ENCODE data around the gene TUBGCP3.

Gene TUBGCP3

GRCh38 chr13:112469071-112469745 is 118.7 kb downstream of the TUBGCP3 start:
- DNase-seq (ENCODE audit: low read depth) = no peak
- no peak overlapping the region for H3K4me3 ChIP-seq (ENCODE audit: low read length)
- TF ChIP-seq, protein P1, sequence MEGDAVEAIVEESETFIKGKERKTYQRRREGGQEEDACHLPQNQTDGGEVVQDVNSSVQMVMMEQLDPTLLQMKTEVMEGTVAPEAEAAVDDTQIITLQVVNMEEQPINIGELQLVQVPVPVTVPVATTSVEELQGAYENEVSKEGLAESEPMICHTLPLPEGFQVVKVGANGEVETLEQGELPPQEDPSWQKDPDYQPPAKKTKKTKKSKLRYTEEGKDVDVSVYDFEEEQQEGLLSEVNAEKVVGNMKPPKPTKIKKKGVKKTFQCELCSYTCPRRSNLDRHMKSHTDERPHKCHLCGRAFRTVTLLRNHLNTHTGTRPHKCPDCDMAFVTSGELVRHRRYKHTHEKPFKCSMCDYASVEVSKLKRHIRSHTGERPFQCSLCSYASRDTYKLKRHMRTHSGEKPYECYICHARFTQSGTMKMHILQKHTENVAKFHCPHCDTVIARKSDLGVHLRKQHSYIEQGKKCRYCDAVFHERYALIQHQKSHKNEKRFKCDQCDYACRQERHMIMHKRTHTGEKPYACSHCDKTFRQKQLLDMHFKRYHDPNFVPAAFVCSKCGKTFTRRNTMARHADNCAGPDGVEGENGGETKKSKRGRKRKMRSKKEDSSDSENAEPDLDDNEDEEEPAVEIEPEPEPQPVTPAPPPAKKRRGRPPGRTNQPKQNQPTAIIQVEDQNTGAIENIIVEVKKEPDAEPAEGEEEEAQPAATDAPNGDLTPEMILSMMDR (conservative IDR thresholded peaks at IDR 0.05; ENCODE audit: low read depth, low read length) = no peak

DNA sequence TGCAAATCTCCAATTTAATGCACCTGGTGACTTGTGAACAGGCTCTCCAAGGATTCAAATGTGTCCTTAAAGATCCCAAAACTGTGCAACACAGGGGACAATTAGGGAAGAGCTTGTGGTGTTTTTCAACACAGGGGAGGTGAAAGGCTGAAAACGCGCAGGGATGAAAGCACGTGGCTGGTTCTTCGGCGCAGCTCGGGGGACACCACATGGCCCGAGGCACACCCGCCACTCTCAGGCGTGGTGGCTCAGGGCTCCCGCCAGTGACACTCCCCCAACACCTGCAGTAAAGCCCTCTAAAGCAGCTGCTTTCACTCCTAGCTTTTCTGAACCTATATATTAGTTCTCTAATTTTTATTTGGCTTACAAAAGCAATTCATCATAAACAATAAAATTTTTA is 119.9 kb downstream of the TUBGCP3 start:
- TF ChIP-seq, protein P1 (conservative IDR thresholded peaks at IDR 0.05; ENCODE audit: low read depth, low read length) = no peak
- no peak for DNase-seq (ENCODE audit: low read depth)
- H3K4me3 ChIP-seq (ENCODE audit: low read length) = no peak overlapping the region

DNA sequence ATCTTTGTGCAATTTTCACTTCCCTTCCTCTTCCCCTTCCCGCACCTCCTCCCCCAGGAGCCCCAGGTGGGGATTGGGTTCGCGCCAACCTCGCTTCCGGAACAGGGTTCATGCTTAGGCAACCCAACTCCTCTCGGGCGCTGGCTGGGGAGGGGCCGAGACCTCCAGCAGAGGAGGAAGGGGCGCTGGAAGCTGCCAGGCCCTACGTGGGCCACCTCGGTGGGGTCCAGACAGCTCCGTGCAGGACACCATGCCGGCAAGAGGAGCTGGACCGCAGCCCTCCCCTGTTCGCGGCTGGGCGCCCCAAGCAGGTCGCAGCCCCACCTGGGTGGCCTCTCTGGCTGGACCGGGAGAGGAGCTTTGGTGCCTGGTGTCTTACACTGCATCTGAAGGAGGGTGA is 120.7 kb downstream of the TUBGCP3 start:
- TF ChIP-seq, protein P1 (conservative IDR thresholded peaks at IDR 0.05; ENCODE audit: low read depth, low read length) = no peak
- no peak overlapping the region for H3K4me3 ChIP-seq (ENCODE audit: low read length)
- DNase-seq (ENCODE audit: low read depth) = no peak

DNA sequence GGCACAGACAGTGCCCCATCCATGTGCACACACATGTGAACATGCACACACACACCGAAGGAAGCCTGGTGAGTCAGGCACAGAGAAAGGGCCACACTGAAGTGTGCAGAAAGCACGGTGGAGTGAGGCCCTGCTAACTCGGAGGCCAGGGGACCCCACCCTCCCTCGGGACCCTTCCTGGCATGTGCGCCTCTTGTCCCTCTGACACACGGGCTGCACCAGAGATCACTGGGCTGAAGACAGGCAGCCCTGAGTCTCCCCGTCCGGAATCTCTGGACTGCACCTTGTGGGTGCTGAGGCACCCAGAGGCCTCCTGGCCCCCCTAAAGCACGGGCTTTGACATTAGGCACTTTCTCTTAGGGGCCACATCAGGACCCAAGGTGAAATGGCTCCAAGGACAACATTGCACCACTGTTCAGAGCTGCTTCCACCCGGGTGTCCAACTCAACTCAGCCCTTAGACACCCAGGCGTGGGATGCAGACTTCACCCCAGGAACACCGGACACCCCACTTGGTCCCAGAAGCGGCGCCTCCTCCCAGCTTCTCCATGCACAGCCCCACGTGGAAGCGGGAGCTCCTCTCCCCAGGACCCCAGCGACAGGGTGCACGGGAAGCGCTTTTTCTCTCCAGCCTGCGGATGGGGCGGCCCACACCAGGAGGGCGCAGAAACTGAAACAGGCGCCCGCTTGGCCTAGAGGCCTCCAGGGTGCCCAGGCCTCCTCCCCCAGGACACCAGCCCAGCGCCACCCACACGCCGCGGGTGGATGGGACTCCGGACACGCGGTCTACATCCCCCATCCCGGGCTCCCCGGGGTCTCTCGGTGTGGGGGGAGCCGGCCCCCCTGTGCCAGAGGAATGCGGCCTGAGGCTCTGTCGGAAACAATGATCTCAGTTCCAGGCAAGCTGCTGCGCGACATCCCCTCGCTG is 121.6 kb downstream of the TUBGCP3 start:
- DNase-seq (ENCODE audit: low read depth) = no peak
- TF ChIP-seq, protein P1 (conservative IDR thresholded peaks at IDR 0.05; ENCODE audit: low read depth, low read length) = no peak
- H3K4me3 ChIP-seq (ENCODE audit: low read length) = no peak overlapping the region

- no peak overlapping the region for H3K4me3 ChIP-seq (ENCODE audit: low read length)
These were observed 122.5 kb downstream of the TUBGCP3 start for GRCh38 chr13:112465251-112466131.

GRCh38 chr13:112464720-112465119 is 123.2 kb downstream of the TUBGCP3 start:
- DNase-seq (ENCODE audit: low read depth) = no peak
- TF ChIP-seq, protein P1 (conservative IDR thresholded peaks at IDR 0.05; ENCODE audit: low read depth, low read length) = no peak
- H3K4me3 ChIP-seq (ENCODE audit: low read length) = no peak overlapping the region

More at GRCh38 chr13:112465251-112466131, 122.5 kb downstream of the TUBGCP3 start:
- TF ChIP-seq, protein P1 (conservative IDR thresholded peaks at IDR 0.05; ENCODE audit: low read depth, low read length) = no peak
- DNase-seq (ENCODE audit: low read depth) = no peak
